NCI-H2029 (cell line): Measurements from ENCODE around the gene CDH5.

Experiments
- DNase-seq: peaks from one replicate; lab custom pipeline; 2025; lab: John Stamatoyannopoulos, UW

The CDH5 gene

GRCh38 chr16:66391726-66392670 lies 25.5 kb downstream of the CDH5 start:
- DNase-seq, result no peak

GRCh38 chr16:66395806-66396555 lies 29.5 kb downstream of the CDH5 start:
- DNase-seq, result no peak

GRCh38 chr16:66397736-66398433 lies 31.4 kb downstream of the CDH5 start:
- DNase-seq, result no peak

- no peak for DNase-seq
These were observed 32.5 kb downstream of the CDH5 start for GRCh38 chr16:66399031-66399430.

- DNase-seq, result no peak
These were observed 33.4 kb downstream of the CDH5 start for GRCh38 chr16:66399930-66400329.

GRCh38 chr16:66400503-66401380 lies 34.3 kb downstream of the CDH5 start:
- no peak for DNase-seq

DNA sequence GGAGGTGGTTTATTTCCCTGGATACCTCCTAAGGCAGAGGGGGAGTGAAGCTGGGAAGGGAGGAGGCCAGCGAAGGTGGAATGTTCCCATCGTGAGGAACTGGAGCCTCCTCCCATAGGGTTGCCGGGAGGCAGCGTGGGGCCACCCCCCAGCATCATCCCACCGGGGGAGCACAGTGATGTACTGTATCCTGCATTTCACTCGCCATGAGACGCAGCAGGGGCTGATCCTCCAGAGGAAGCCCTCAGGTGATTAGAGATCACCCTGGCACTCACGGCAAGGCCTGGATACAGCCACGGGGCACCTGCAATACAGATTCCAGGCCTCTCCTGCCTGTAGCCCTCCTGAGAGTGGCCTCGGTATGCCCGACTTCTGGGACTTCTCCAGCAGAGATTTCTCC lies 35.1 kb downstream of the CDH5 start:
- no peak for DNase-seq

DNA sequence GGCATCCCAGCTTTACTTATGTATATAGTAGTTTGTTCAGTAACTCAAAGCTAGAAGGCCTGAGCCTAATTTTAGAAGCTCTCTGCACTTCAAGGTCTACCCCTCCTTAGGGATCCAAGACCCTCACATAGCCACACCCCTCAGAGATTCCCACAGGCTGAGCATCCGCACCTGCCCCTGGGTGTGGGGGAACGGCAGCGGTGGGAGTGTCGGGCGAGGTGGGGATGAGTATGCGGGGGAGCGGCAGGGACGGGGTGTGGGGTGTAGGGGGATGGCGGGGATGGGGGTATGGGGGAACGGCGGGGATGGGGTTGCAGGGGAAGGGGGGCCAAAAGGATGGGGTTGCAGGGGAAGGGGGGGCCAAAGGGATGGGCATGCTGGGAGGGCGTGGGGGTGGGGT lies 35.7 kb downstream of the CDH5 start:
- no peak for DNase-seq

- no peak for DNase-seq
These were observed 36.2 kb downstream of the CDH5 start for GRCh38 chr16:66402591-66403230.

- DNase-seq, result no peak
These were observed 37.1 kb downstream of the CDH5 start for GRCh38 chr16:66403531-66404145.

DNA sequence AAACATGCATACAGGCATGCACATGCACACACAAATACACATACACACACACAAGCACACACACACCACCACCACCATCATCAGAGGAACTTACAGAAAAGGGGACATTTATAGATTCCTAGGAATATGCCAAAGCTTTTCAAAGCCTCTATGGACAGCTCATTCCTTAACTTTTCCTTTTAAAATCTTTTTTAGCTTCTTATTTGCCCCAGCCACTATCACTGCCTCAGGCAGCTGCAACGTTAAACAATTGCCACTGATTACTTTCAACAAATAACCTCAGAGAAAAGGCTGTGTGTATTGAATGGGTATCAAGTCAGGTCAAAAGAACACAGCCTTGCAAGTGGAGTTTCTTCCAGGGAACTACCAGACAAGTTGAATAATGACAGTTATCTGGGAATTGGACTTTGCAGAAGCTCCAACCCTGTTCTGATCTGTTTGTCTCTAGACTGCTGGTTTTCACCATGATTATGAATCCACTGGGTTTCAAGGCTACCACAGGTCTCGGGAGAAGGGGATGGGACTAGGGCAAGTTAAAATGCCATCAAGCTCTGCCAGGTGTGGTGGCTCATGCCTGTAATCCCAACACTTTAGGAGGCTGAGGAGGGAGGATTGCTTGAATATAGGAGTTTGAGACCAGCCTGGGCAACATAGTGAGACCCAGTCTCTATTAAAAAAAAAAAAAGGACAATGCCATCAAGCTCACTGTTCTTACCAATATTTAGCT lies 38.7 kb downstream of the CDH5 start:
- no peak for DNase-seq

DNA sequence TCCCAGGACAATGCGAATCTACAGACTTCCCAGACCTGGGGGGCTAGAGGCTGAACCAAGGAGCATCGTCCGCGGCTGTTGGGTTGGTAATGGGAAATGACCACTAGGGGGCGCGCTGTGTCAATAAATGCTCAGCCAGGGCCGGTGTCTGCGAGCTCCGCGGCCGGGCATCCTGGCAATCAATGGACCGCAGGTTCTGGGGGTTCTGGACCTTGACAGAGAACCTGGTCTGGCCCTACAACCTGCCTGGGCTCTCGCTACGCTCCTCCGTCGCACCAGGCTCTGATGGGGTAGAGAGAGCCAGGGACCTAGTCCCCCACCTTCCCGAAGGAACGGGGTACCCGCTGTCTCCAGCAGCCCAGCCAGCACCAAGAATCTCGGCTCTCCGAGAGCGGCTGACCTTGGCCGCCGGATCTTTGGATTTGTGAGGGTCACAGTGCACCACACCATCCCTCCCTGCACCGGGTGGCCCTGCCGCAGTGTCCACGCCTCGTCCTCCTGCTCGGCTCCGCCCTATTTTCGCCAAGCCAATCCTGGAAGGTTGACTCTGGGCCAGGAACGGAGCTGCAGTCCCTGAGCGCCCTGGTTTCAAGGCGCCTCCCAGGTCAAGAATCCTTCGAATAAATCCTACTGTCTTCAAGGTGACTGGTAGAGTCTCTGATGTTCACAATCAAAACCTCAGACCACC lies 40.2 kb downstream of the CDH5 start:
- peak; percentile 32 for DNase-seq

- peak; percentile 18 for DNase-seq
These were observed 41.9 kb downstream of the CDH5 start for GRCh38 chr16:66408163-66409048.

GRCh38 chr16:66409156-66409555 lies 42.7 kb downstream of the CDH5 start:
- no peak for DNase-seq

DNA sequence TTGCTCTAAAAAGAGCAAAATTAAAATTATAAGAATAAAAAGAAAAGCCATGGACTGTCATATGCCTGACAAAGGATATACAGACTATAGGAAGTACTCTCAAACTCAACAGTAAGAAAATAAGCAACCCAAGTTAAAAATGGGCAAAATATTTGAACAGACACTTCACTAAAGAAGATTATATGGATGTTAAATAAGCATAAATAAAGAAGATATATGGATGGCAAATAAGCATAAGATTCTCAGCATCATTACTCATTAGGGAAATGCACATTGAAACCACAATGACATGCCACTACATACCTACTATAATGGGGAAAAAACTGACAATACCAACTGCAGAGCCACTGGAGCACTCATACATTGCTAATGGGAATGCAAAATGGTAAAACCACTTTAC lies 45.7 kb downstream of the CDH5 start:
- no peak for DNase-seq

GRCh38 chr16:66414891-66415290 lies 48.4 kb downstream of the CDH5 start:
- no peak for DNase-seq

GRCh38 chr16:66416136-66416535 lies 49.6 kb downstream of the CDH5 start:
- no peak for DNase-seq
